GM23338 (cell line): Measurements from ENCODE around the gene ULK2. TPM values are rescaled to one million over a fixed set of nuclear protein-coding genes. Genes with fewer than 3 reads are reported as not detected.

Experiments
- ATAC-seq: fragments of 200-7000 bp; cut with Tn5 transposase; 3 replicates; pipeline ENCODE4 v1.9.1; 2020
- DNase-seq: peaks from one replicate; pipeline ENCODE4 v3.0.0-alpha.2; 2015; ENCODE audit warnings: low spot score
- H2AFZ ChIP-seq: fragments of 200-600 bp; sonication (generic); 2 replicates; pipeline ENCODE4 v1.8.0; 2016; ENCODE audit warnings: antibody characterized with exemption, mild to moderate bottlenecking, moderate library complexity
- H3F3A ChIP-seq: fragments of 200-600 bp; sonication (generic); replicated peaks from 2 replicates; pipeline ENCODE4 v1.8.0; 2017; ENCODE audit warnings: antibody characterized with exemption, mixed run types, low read depth
- H3K27ac ChIP-seq: fragments of 200-600 bp; sonication (generic); 2 replicates; pipeline ENCODE4 v1.6.1; 2016; ENCODE audit warnings: low read depth
- H3K27me3 ChIP-seq: fragments of 200-600 bp; sonication (generic); 2 replicates; pipeline ENCODE4 v1.8.0; 2016; ENCODE audit warnings: mild to moderate bottlenecking, mixed run types, moderate library complexity; ENCODE audit not compliant: insufficient read depth
- H3K36me3 ChIP-seq: fragments of 200-600 bp; sonication (generic); 2 replicates; pipeline ENCODE4 v1.8.0; 2016; ENCODE audit warnings: mild to moderate bottlenecking; ENCODE audit not compliant: insufficient read depth
- H3K4me1 ChIP-seq: fragments of 200-600 bp; sonication (generic); 2 replicates; pipeline ENCODE4 v1.8.0; 2016; ENCODE audit warnings: mild to moderate bottlenecking, moderate library complexity; ENCODE audit not compliant: insufficient read depth
- H3K4me2 ChIP-seq: fragments of 200-600 bp; sonication (generic); 2 replicates; pipeline ENCODE4 v1.7.1; 2017; ENCODE audit warnings: mixed run types
- H3K4me3 ChIP-seq: fragments of 200-600 bp; sonication (generic); 2 replicates; pipeline ENCODE4 v1.6.1; 2016; ENCODE audit warnings: mixed run types
- H3K79me2 ChIP-seq: fragments of 200-600 bp; sonication (generic); replicated peaks from 2 replicates; pipeline ENCODE4 v1.8.0; 2017; ENCODE audit warnings: mild to moderate bottlenecking; ENCODE audit not compliant: insufficient read depth
- H3K9me2 ChIP-seq: fragments of 200-600 bp; sonication (generic); 2 replicates; pipeline ENCODE4 v1.8.0; 2017; ENCODE audit not compliant: insufficient read depth
- H4K20me1 ChIP-seq: fragments of 200-600 bp; sonication (generic); replicated peaks from 2 replicates; pipeline ENCODE4 v1.8.0; 2017; ENCODE audit warnings: mild to moderate bottlenecking; ENCODE audit not compliant: insufficient read depth
- H3K27ac Mint-ChIP-seq: 2 replicates; pipeline ENCODE4 v1.8.0; 2020; ENCODE audit warnings: inconsistent platforms, mild to moderate bottlenecking, moderate library complexity, mixed read lengths
- H3K27me3 Mint-ChIP-seq: 3 replicates; pipeline ENCODE4 v1.8.0; 2022; ENCODE audit warnings: low read depth, mild to moderate bottlenecking, moderate library complexity, mixed read lengths, inconsistent platforms; ENCODE audit not compliant: insufficient read depth, poor library complexity
- H3K36me3 Mint-ChIP-seq: 3 replicates; pipeline ENCODE4 v1.8.0; 2021; ENCODE audit warnings: low read depth, mild to moderate bottlenecking, inconsistent platforms, moderate library complexity, mixed read lengths
- H3K4me1 Mint-ChIP-seq: 3 replicates; pipeline ENCODE4 v1.8.0; 2020; ENCODE audit warnings: mild to moderate bottlenecking, inconsistent platforms, mixed read lengths
- H3K4me3 Mint-ChIP-seq: 3 replicates; pipeline ENCODE4 v1.8.0; 2021; ENCODE audit warnings: moderate library complexity, mild to moderate bottlenecking, inconsistent platforms, mixed read lengths
- H3K9me3 Mint-ChIP-seq: 3 replicates; pipeline ENCODE4 v1.8.0; 2020; ENCODE audit warnings: moderate library complexity, mild to moderate bottlenecking, inconsistent platforms, mixed read lengths
- EZH2 ChIP-seq: fragments of 200-600 bp; sonication (generic); IDR thresholded peaks from one replicate; pipeline ENCODE4 v1.8.0; 2017; ENCODE audit warnings: antibody characterized with exemption, mild to moderate bottlenecking, low read depth; ENCODE audit not compliant: unreplicated experiment
- EZH2phosphoT487 ChIP-seq: fragments of 200-600 bp; sonication (generic); IDR thresholded peaks from one replicate; pipeline ENCODE4 v1.8.1; 2018; ENCODE audit warnings: antibody characterized with exemption; ENCODE audit not compliant: unreplicated experiment
- NANOG ChIP-seq: IDR thresholded peaks from 2 replicates; pipeline ENCODE4 v1.6.1; 2016; ENCODE audit warnings: antibody characterized with exemption, borderline replicate concordance
- STAT1 ChIP-seq: IDR thresholded peaks from one replicate; pipeline ENCODE4 v1.6.1; 2016; ENCODE audit warnings: antibody characterized with exemption; ENCODE audit not compliant: unreplicated experiment
- ZNF114 ChIP-seq: fragments of 250-450 bp; sonication (Bioruptor Pico); IDR thresholded peaks from 2 replicates; pipeline ENCODE4 v1.5.0; 2020; ENCODE audit warnings: mild to moderate bottlenecking, moderate library complexity
- polyA plus RNA-seq: library from polyadenylated mRNA; unstranded; fragments of >200 nt; fragmentation: Nextera tagmentation; extraction: Ambion mirVana; gene quantifications from 2 replicates; pipeline ENCODE4 v1.2.1, GENCODE V29; 2016
- total RNA-seq: library from RNA; depleted of rRNA; stranded (reverse); fragments of >200 nt; shearing (Covaris generic); gene quantifications from 2 replicates; pipeline ENCODE4 v1.2.3, GENCODE V29; 2014
- TF ChIP-seq, protein P1 (sequence below): fragments of 250-450 bp; sonication (Bioruptor Pico); IDR thresholded peaks from 2 replicates; pipeline ENCODE4 v1.5.0; 2020; ENCODE audit warnings: mild to moderate bottlenecking, moderate library complexity

ULK2 gene
- total and polyA plus RNA-seq, 2 experiments from 2014 or later, result 1.6 to 3.0 TPM

GRCh38 chr17:19748807-19749193 is 118.9 kb downstream of the ULK2 start (continued):
- TF ChIP-seq, protein P1, sequence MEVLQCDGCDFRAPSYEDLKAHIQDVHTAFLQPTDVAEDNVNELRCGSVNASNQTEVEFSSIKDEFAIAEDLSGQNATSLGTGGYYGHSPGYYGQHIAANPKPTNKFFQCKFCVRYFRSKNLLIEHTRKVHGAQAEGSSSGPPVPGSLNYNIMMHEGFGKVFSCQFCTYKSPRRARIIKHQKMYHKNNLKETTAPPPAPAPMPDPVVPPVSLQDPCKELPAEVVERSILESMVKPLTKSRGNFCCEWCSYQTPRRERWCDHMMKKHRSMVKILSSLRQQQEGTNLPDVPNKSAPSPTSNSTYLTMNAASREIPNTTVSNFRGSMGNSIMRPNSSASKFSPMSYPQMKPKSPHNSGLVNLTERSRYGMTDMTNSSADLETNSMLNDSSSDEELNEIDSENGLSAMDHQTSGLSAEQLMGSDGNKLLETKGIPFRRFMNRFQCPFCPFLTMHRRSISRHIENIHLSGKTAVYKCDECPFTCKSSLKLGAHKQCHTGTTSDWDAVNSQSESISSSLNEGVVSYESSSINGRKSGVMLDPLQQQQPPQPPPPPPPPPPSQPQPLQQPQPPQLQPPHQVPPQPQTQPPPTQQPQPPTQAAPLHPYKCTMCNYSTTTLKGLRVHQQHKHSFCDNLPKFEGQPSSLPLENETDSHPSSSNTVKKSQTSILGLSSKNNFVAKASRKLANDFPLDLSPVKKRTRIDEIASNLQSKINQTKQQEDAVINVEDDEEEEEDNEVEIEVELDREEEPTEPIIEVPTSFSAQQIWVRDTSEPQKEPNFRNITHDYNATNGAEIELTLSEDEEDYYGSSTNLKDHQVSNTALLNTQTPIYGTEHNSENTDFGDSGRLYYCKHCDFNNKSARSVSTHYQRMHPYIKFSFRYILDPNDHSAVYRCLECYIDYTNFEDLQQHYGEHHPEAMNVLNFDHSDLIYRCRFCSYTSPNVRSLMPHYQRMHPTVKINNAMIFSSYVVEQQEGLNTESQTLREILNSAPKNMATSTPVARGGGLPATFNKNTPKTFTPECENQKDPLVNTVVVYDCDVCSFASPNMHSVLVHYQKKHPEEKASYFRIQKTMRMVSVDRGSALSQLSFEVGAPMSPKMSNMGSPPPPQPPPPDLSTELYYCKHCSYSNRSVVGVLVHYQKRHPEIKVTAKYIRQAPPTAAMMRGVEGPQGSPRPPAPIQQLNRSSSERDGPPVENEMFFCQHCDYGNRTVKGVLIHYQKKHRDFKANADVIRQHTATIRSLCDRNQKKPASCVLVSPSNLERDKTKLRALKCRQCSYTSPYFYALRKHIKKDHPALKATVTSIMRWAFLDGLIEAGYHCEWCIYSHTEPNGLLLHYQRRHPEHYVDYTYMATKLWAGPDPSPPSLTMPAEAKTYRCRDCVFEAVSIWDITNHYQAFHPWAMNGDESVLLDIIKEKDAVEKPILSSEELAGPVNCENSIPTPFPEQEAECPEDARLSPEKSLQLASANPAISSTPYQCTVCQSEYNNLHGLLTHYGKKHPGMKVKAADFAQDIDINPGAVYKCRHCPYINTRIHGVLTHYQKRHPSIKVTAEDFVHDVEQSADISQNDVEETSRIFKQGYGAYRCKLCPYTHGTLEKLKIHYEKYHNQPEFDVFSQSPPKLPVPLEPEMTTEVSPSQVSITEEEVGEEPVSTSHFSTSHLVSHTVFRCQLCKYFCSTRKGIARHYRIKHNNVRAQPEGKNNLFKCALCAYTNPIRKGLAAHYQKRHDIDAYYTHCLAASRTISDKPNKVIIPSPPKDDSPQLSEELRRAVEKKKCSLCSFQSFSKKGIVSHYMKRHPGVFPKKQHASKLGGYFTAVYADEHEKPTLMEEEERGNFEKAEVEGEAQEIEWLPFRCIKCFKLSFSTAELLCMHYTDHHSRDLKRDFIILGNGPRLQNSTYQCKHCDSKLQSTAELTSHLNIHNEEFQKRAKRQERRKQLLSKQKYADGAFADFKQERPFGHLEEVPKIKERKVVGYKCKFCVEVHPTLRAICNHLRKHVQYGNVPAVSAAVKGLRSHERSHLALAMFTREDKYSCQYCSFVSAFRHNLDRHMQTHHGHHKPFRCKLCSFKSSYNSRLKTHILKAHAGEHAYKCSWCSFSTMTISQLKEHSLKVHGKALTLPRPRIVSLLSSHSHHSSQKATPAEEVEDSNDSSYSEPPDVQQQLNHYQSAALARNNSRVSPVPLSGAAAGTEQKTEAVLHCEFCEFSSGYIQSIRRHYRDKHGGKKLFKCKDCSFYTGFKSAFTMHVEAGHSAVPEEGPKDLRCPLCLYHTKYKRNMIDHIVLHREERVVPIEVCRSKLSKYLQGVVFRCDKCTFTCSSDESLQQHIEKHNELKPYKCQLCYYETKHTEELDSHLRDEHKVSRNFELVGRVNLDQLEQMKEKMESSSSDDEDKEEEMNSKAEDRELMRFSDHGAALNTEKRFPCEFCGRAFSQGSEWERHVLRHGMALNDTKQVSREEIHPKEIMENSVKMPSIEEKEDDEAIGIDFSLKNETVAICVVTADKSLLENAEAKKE (CRISPR knock-in tag), result no peak
- no peak for TF ChIP-seq EZH2phosphoT487

DNA sequence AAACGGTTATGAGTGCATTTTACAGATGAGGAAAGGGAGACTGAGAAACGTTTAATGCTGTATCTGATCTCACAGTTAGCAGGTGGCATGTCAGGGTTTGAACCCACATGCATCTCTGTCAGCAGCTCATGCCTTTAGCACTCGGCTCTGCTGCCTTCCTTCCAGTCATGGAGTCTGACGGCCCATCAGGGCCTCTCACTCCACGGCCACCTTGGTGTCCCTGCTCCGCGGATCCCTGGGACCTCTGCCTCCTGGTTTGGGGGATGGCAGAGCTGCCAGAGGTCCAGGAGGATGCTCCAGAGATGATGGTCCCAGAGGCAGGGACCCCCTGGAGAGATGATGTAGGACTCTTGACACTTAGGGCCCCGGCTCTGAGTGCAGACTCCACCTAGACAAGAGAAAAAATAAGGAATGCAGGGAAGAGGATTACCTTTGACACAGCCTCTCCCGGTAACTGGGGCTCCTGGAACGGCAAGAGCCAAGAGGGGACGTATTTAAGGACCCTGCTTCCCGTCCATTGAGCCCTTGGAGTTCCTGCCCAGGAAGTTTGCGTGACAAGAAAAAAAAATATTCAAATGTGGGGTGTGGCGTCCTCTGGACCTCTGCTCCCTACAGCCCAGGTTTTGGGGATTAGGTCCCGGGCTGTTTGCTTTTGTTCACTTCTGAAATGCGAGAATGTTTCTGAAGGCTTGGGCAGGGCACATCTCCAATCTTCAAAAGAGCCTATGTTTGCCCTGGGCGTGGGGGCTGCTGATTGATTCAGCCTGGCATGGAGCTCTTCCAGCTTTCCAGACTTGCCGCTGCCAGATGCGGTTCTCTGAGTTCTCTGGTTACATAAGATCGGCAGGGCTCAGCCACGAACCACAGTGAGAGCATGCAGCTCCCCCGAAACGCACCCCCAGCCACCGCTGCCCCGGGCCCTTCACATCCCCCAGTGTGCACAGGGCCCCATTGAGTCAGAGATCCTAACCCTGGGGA is 119.6 kb downstream of the ULK2 start, which contains the start of gene ALDH3A1:
TSS of gene ALDH3A1 (minus strand) at position 470 of the 978 bp plus-strand sequence. CDS start 3,169 bp downstream, outside the sequence.
- no peaks in the 10 kb centered on the region for H3K9me3 Mint-ChIP-seq
- Histone ChIP-seq H3F3A (0 out of 2 replicates have a peak, but pooled peaks cover 3% of the 10 kb centered on the region), H3K27ac (no peak within 1 kb of the TSS), H3K27me3 (peaks cover 5% of the 10 kb centered on the region; the same call in 1 of the 2 replicates), H4K20me1 (no peaks in the 10 kb centered on the region), H3K9me2 (no peaks in the 10 kb centered on the region), H3K36me3 (no peaks in the 10 kb centered on the region), H2AFZ (peak within 1 kb of the TSS; percentile 63), H3K4me3 (no peak within 1 kb of the TSS), H3K79me2 (no peaks in the 10 kb centered on the region), H3K4me1 (peaks cover 10% of the 10 kb centered on the region; the same call in 1 of the 2 replicates), H3K4me2 (no peak within 1 kb of the TSS)
- ATAC-seq (no peak), DNase-seq (no peak)
- no peak within 1 kb of the TSS for H3K4me3 Mint-ChIP-seq
- no peaks in the 10 kb centered on the region for H3K36me3 Mint-ChIP-seq
- H3K4me1 Mint-ChIP-seq, result peaks cover 19% of the 10 kb centered on the region
- H3K27ac Mint-ChIP-seq, result no peak within 1 kb of the TSS
- H3K27me3 Mint-ChIP-seq, result peaks cover 11% of the 10 kb centered on the region
- TF ChIP-seq, protein P1 (CRISPR knock-in tag), result no peak
- TF ChIP-seq EZH2 (no peak), STAT1 (no peak), ZNF114 (no peak), NANOG (no peak)
